ENCODE results near the gene EPS8L3. TPM values are rescaled to one million over a fixed set of nuclear protein-coding genes. Genes with fewer than 3 reads are reported as not detected.

EPS8L3 gene
- polyA plus RNA-seq, 1 donor from 2014 or later, result not detected

- Histone ChIP-seq H3K27ac (ENCODE audit: low read length) (no peak overlapping the region), H2AFZ (ENCODE audit: low read depth, low read length) (no peak overlapping the region), H3K9me2 (ENCODE audit: insufficient read depth, low read length) (no peaks in the 10 kb centered on the region), H3F3A (ENCODE audit: insufficient read depth, low read length, poor library complexity, severe bottlenecking) (no peaks in the 10 kb centered on the region), H3K9ac (ENCODE audit: low read length) (no peak overlapping the region), H3K9me3 (ENCODE audit: low read length) (no peaks in the 10 kb centered on the region), H4K20me1 (ENCODE audit: insufficient read depth) (no peaks in the 10 kb centered on the region), H3K36me3 (ENCODE audit: insufficient read depth, low read length) (no peaks in the 10 kb centered on the region), H3K27me3 (ENCODE audit: insufficient read depth, low read depth, low read length) (no peaks in the 10 kb centered on the region), H3K4me3 (ENCODE audit: low read length) (no peak overlapping the region), H3K4me2 (ENCODE audit: low read length) (no peak overlapping the region), H3K79me2 (replicated peaks; ENCODE audit: insufficient read depth, low read length) (no peaks in the 10 kb centered on the region)
- no peak for TF ChIP-seq RAD21 (conservative IDR thresholded peaks at IDR 0.05)
- TF ChIP-seq EZH2 (IDR thresholded peaks at IDR 0.05; ENCODE audit: borderline replicate concordance, insufficient read depth, low read length, poor library complexity, severe bottlenecking), result no peak
- no peak for TF ChIP-seq CTCF (IDR thresholded peaks at IDR 0.05; ENCODE audit: poor library complexity, severe bottlenecking)
- no peak for TF ChIP-seq SMC3 (conservative IDR thresholded peaks at IDR 0.05; ENCODE audit: poor library complexity)
- no peak for TF ChIP-seq TAF1 (IDR thresholded peaks at IDR 0.05; ENCODE audit: low read depth)
- TF ChIP-seq POLR2AphosphoS5 (IDR thresholded peaks at IDR 0.05), result no peak
- no peak for TF ChIP-seq REST (IDR thresholded peaks at IDR 0.05; ENCODE audit: borderline replicate concordance)
- TF ChIP-seq EP300 (conservative IDR thresholded peaks at IDR 0.05; ENCODE audit: poor library complexity, severe bottlenecking), result no peak
These were observed 44.3 kb upstream of the EPS8L3 start for GRCh38 chr1:109807822-109808680.

- no peaks in the 10 kb centered on the region for H4K20me1 ChIP-seq (ENCODE audit: insufficient read depth)
These were observed 43.7 kb upstream of the EPS8L3 start for GRCh38 chr1:109807402-109807801.

More at GRCh38 chr1:109807402-109807801, 43.7 kb upstream of the EPS8L3 start:
- H3F3A ChIP-seq (ENCODE audit: insufficient read depth, low read length, poor library complexity, severe bottlenecking), result no peaks in the 10 kb centered on the region
- no peak overlapping the region for H3K27ac ChIP-seq (ENCODE audit: low read length)
- H2AFZ ChIP-seq (ENCODE audit: low read depth, low read length), result no peak overlapping the region
- no peak overlapping the region for H3K4me3 ChIP-seq (ENCODE audit: low read length)
- H3K79me2 ChIP-seq (replicated peaks; ENCODE audit: insufficient read depth, low read length), result no peaks in the 10 kb centered on the region
- H3K4me2 ChIP-seq (ENCODE audit: low read length), result no peak overlapping the region
- H3K9me2 ChIP-seq (ENCODE audit: insufficient read depth, low read length), result no peaks in the 10 kb centered on the region
- no peaks in the 10 kb centered on the region for H3K27me3 ChIP-seq (ENCODE audit: insufficient read depth, low read depth, low read length)
- TF ChIP-seq RAD21 (conservative IDR thresholded peaks at IDR 0.05) (no peak), CTCF (IDR thresholded peaks at IDR 0.05; ENCODE audit: poor library complexity, severe bottlenecking) (no peak), EZH2 (IDR thresholded peaks at IDR 0.05; ENCODE audit: borderline replicate concordance, insufficient read depth, low read length, poor library complexity, severe bottlenecking) (no peak), SMC3 (conservative IDR thresholded peaks at IDR 0.05; ENCODE audit: poor library complexity) (no peak), POLR2AphosphoS5 (IDR thresholded peaks at IDR 0.05) (no peak), REST (IDR thresholded peaks at IDR 0.05; ENCODE audit: borderline replicate concordance) (no peak)
- H3K9me3 ChIP-seq (ENCODE audit: low read length), result no peaks in the 10 kb centered on the region
- H3K9ac ChIP-seq (ENCODE audit: low read length), result no peak overlapping the region
- H3K36me3 ChIP-seq (ENCODE audit: insufficient read depth, low read length), result no peaks in the 10 kb centered on the region

Measured in neural cell (in vitro differentiated cells).